KMS-11 (cell line): ENCODE measurements around the gene BIRC7.

ENCODE experiments used
- H2AFZ ChIP-seq: fragments of 200-600 bp; sonication (generic); 2 replicates; pipeline ENCODE4 v1.6.1; 2016; ENCODE audit warnings: antibody characterized with exemption, mixed run types, low read depth
- H3K27ac ChIP-seq: fragments of 200-600 bp; sonication (generic); 2 replicates; pipeline ENCODE4 v1.6.1; 2016; ENCODE audit warnings: mild to moderate bottlenecking, mixed run types
- H3K27me3 ChIP-seq: fragments of 200-600 bp; sonication (generic); 2 replicates; pipeline ENCODE4 v1.6.1; 2017; ENCODE audit warnings: mild to moderate bottlenecking, low read depth, mixed run types, moderate library complexity; ENCODE audit not compliant: insufficient read depth
- H3K36me3 ChIP-seq: fragments of 200-600 bp; sonication (generic); 2 replicates; pipeline ENCODE4 v1.6.1; 2017; ENCODE audit warnings: mild to moderate bottlenecking, mixed run types; ENCODE audit not compliant: insufficient read depth
- H3K4me1 ChIP-seq: fragments of 200-600 bp; sonication (generic); 2 replicates; pipeline ENCODE4 v1.6.1; 2016; ENCODE audit warnings: mild to moderate bottlenecking, low read depth, mixed run types; ENCODE audit not compliant: poor library complexity, severe bottlenecking
- H3K4me2 ChIP-seq: fragments of 200-600 bp; sonication (generic); 2 replicates; pipeline ENCODE4 v1.7.0; 2016; ENCODE audit warnings: mild to moderate bottlenecking, mixed run types
- H3K4me3 ChIP-seq: fragments of 200-600 bp; sonication (generic); IDR thresholded peaks from 2 replicates; pipeline ENCODE4 v1.6.1; 2017; ENCODE audit warnings: low read depth, low read length, mixed read lengths; ENCODE audit not compliant: insufficient read depth
- H3K79me2 ChIP-seq: fragments of 200-600 bp; sonication (generic); 2 replicates; pipeline ENCODE4 v1.6.1; 2016; ENCODE audit warnings: low read depth, mixed run types; ENCODE audit not compliant: insufficient read depth
- H3K9ac ChIP-seq: fragments of 200-600 bp; sonication (generic); 2 replicates; pipeline ENCODE4 v1.6.1; 2016; ENCODE audit warnings: mild to moderate bottlenecking, mixed run types
- H4K20me1 ChIP-seq: fragments of 200-600 bp; sonication (generic); 2 replicates; pipeline ENCODE4 v1.6.1; 2016; ENCODE audit warnings: mild to moderate bottlenecking, mixed run types; ENCODE audit not compliant: insufficient read depth
- TF ChIP-seq, protein P1 (sequence below): fragments of 200-600 bp; sonication (generic); conservative IDR thresholded peaks from 2 replicates; pipeline ENCODE4 v1.6.1; 2017; ENCODE audit warnings: low read depth, mild to moderate bottlenecking, antibody characterized with exemption, low read length, moderate library complexity, mixed read lengths

The BIRC7 gene

DNA sequence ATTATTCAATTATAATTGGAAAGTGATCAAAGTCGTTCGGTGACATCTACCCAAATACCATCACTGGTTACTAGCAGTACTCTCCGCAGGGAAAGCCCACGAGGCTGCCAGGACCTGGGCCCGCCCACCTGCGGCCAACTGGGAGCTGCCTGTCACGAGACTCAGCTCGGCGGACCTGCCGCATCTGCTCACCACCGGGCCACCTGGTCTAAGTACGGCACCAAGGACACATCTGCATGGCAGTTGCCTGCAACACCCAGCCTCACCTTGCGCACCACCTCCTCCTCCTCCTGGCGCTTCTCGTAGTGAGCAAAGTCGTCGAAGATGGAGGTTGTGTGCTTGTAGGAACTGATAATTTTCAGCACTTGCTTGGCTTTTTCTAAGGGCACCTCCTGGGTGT lies 33.7 kb upstream of the BIRC7 start:
- Histone ChIP-seq H3K27ac (no peak overlapping the region), H3K36me3 (peaks cover 20% of the 10 kb centered on the region; the same call in 1 of the 2 replicates), H4K20me1 (peaks cover 25% of the 10 kb centered on the region), H3K4me2 (no peak overlapping the region), H3K79me2 (peaks cover 84% of the 10 kb centered on the region; the same call in 1 of the 2 replicates), H2AFZ (no peak overlapping the region), H3K9ac (no peak overlapping the region), H3K4me3 (no peak overlapping the region), H3K4me1 (no peaks in the 10 kb centered on the region), H3K27me3 (no peaks in the 10 kb centered on the region)
- TF ChIP-seq, protein P1, sequence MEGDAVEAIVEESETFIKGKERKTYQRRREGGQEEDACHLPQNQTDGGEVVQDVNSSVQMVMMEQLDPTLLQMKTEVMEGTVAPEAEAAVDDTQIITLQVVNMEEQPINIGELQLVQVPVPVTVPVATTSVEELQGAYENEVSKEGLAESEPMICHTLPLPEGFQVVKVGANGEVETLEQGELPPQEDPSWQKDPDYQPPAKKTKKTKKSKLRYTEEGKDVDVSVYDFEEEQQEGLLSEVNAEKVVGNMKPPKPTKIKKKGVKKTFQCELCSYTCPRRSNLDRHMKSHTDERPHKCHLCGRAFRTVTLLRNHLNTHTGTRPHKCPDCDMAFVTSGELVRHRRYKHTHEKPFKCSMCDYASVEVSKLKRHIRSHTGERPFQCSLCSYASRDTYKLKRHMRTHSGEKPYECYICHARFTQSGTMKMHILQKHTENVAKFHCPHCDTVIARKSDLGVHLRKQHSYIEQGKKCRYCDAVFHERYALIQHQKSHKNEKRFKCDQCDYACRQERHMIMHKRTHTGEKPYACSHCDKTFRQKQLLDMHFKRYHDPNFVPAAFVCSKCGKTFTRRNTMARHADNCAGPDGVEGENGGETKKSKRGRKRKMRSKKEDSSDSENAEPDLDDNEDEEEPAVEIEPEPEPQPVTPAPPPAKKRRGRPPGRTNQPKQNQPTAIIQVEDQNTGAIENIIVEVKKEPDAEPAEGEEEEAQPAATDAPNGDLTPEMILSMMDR, result no peak

DNA sequence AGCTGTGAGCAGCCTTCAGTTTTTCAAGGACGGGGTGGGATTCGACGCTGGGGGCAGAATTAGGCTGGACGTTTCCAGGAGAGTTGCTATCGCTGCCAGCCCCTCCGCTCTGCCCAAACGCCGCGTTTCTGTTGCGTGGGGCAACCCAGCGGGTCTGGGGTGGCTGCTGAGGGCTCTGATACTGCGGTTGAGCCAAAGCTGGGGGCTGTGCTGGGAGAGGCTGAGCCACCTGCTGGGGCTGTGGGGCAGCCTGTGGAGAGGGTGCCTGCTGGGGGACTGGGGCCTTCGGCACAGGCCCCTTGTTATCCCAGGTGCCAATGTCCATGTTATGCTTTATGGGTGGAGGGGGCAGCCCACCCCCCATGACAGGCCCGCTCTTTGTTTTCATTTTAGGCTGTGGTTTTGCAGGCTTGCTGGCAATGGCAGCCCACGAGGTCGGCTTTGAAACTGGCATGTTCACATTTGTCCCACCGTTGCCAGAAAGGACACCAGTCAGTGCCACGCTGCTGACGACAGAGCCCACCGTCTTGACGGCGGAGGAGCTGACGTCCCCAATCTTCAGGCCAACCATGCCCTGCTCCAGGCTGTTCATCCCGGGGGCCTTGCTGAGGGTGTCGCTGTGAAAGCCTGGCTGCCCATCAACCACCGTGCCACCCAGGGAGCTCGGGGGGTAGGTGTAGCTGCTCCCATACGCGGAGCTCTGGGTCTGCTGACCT lies 32.7 kb upstream of the BIRC7 start:
- Histone ChIP-seq H3K9ac (no peak overlapping the region), H3K79me2 (peaks cover 82% of the 10 kb centered on the region; the same call in 1 of the 2 replicates), H3K27ac (no peak overlapping the region), H4K20me1 (peaks cover 21% of the 10 kb centered on the region), H3K4me1 (peaks cover 3% of the 10 kb centered on the region), H2AFZ (no peak overlapping the region), H3K4me3 (no peak overlapping the region), H3K4me2 (no peak overlapping the region), H3K36me3 (peaks cover 25% of the 10 kb centered on the region; the same call in 1 of the 2 replicates), H3K27me3 (no peaks in the 10 kb centered on the region)
- TF ChIP-seq, protein P1, result no peak

DNA sequence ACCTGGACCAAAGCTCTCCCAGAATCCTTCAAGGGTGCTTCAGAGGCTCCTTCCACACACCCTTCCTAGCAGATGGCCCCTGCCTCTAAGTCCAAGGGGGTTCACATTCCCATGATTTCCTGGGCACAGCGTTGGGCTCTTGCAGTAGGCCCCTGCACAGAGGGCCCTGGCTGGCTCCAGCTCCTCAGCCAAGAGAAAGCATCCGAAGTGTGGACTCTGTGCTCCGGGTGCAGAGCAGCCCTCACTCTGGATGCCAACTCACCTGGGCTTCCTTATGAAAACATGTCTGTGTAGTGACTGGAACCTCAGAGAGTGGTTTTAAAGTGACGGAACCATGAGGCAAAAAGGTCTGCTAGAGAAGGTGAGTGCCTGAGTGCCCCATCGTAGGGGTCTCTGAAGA lies 31.3 kb upstream of the BIRC7 start:
- H3K27ac ChIP-seq, result no peak overlapping the region
- no peak overlapping the region for H3K4me3 ChIP-seq
- no peaks in the 10 kb centered on the region for H3K27me3 ChIP-seq
- no peak overlapping the region for H2AFZ ChIP-seq
- H3K36me3 ChIP-seq, result peaks cover 27% of the 10 kb centered on the region; the same call in 1 of the 2 replicates
- H4K20me1 ChIP-seq, result peaks cover 18% of the 10 kb centered on the region; the same call in 1 of the 2 replicates
- no peak overlapping the region for H3K9ac ChIP-seq
- no peak overlapping the region for H3K4me2 ChIP-seq
- peaks cover 17% of the 10 kb centered on the region for H3K4me1 ChIP-seq
- peaks cover 83% of the 10 kb centered on the region; the same call in 1 of the 2 replicates for H3K79me2 ChIP-seq
- TF ChIP-seq, protein P1, result no peak

DNA sequence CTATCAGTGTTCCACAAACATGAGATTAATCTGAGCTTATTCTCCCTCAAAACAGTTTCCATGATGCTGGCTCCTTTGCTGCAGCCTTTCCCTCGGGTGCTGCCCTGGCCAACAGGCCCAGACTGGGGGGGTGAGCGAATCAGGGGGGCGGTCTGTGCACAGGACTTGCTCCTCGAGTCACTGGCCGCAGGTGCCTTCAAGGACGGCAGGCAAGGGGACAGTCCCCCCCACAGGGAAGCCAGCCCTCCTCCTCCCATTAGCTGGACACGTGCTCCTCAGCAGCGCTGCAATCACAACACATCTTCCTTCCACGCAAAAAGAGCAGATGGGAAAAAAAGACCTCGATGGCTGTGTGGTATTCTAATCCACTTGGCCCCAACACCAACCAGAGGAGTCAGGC lies 29.8 kb upstream of the BIRC7 start:
- H4K20me1 ChIP-seq, result peaks cover 19% of the 10 kb centered on the region
- no peaks in the 10 kb centered on the region for H3K27me3 ChIP-seq
- H3K36me3 ChIP-seq, result peaks cover 33% of the 10 kb centered on the region; the same call in 1 of the 2 replicates
- no peak overlapping the region for H3K4me2 ChIP-seq
- TF ChIP-seq, protein P1, result no peak
- no peak overlapping the region for H3K9ac ChIP-seq
- no peak overlapping the region for H2AFZ ChIP-seq
- no peak overlapping the region for H3K4me3 ChIP-seq
- H3K79me2 ChIP-seq, result peaks cover 83% of the 10 kb centered on the region
- H3K27ac ChIP-seq, result no peak overlapping the region
- peaks cover 25% of the 10 kb centered on the region for H3K4me1 ChIP-seq
